Sigmoid colon (tissue), 7 donors: ENCODE data around the gene SPRYD4. TPM values are rescaled to one million over a fixed set of nuclear protein-coding genes. Genes with fewer than 3 reads are reported as not detected.

Source experiments
- DNase-seq: peaks from one replicate; pipeline ENCODE4 v3.0.0-alpha.2; 2019
- H3K27ac ChIP-seq, 4 donors: fragments of 200-600 bp; sonication (generic); one replicate each; pipeline ENCODE4 v1.5.1; 2016 to 2019; ENCODE audit warnings: mild to moderate bottlenecking in 1 of 4
- H3K27me3 ChIP-seq, 3 donors: fragments of 200-600 bp; sonication (generic); one replicate each; pipeline ENCODE4 v1.5.1; 2019; ENCODE audit warnings: mild to moderate bottlenecking in 1 of 3
- H3K36me3 ChIP-seq, 4 donors: fragments of 200-600 bp; sonication (generic); one replicate each; pipeline ENCODE4 v1.5.1; 2016 to 2019
- H3K4me1 ChIP-seq, 4 donors: fragments of 200-600 bp; sonication (generic); one replicate each; pipeline ENCODE4 v1.5.1; 2017 to 2019
- H3K4me3 ChIP-seq, 4 donors: fragments of 200-600 bp; sonication (generic); one replicate each; pipeline ENCODE4 v1.5.1; 2017 to 2019; ENCODE audit warnings: mild to moderate bottlenecking in 2 of 4, moderate library complexity in 1 of 4
- H3K9me3 ChIP-seq, 4 donors: fragments of 200-600 bp in 3 of 4; sonication (generic) in 3 of 4; one replicate each; pipeline versions ENCODE4 v1.5.1 to v1.6.1; 2013 to 2019
- CTCF ChIP-seq, 4 experiments: fragments of 450-650 bp in 3 of 4; fragments of 200-600 bp in 1 of 4; IDR thresholded peaks; one replicate each; pipeline ENCODE4 v1.5.1; 2016 to 2019; ENCODE audit warnings: antibody characterized with exemption in 4 of 4, mild to moderate bottlenecking in 3 of 4, moderate library complexity in 2 of 4
- EP300 ChIP-seq, 4 donors: sonication (generic); formaldehyde crosslinking; IDR thresholded peaks; one replicate each; pipeline ENCODE4 v1.6.1; 2017; ENCODE audit warnings: antibody characterized with exemption in 4 of 4
- POLR2A ChIP-seq, 2 donors: fragments of 450-650 bp; IDR thresholded peaks; one replicate each; pipeline ENCODE4 v1.6.1; 2016; ENCODE audit warnings: antibody characterized with exemption in 2 of 2, mild to moderate bottlenecking in 2 of 2, moderate library complexity in 2 of 2
- POLR2AphosphoS5 ChIP-seq, 4 donors: sonication (generic); formaldehyde crosslinking; IDR thresholded peaks; one replicate each; pipeline ENCODE4 v1.6.1; 2017; ENCODE audit warnings: antibody characterized with exemption in 4 of 4
- WGBS, 2 donors: extraction: QIAGEN DNeasy Blood & Tissue Kit; methylation state at CpG; one replicate each; pipeline ENCODE4 v1.1.7; 2013; 5-methylcytosine and 5-hydroxymethylcytosine counted together
- intact Hi-C: fragments of 100-400 bp; cut with DNase I; formaldehyde crosslinking; loops from one replicate; pipeline ENCODE4 v1.15.1; 2023
- polyA plus RNA-seq, 3 donors: library from polyadenylated mRNA; stranded (reverse); fragments of 200-250 nt; gene quantifications; one replicate each; pipeline ENCODE4 v1.2.3, GENCODE V29; 2013
- total RNA-seq, 4 donors: library from RNA; depleted of rRNA; stranded (reverse); fragments of >200 nt; gene quantifications; one replicate each; pipeline ENCODE4 v1.1.0, GENCODE V29; 2016
- donor health status: healthy with polysubstance abuse.
- donor health status: Bipolar disorder and iron deficiency.
- donor health status: healthy.

SPRYD4 gene
- 1 to 10 TPM; 1.7 to 3.1 (median 2.3) TPM for total RNA-seq
- polyA plus RNA-seq: 1 to 10 TPM; 3.0 to 4.6 (median 3.2) TPM

- Histone ChIP-seq H3K4me1 (peaks cover 0 to 22% (median 17%) of the 10 kb centered on the region in 4 donors), H3K36me3 (no peaks in the 10 kb centered on the region), H3K4me3 (peak within 1 kb of the TSS; percentile 64 to 80 (median 74)), H3K27ac (peak within 1 kb of the TSS; percentile 84 to 90 (median 86)), H3K9me3 (no peaks in the 10 kb centered on the region), H3K27me3 (no peaks in the 10 kb centered on the region)
- DNase-seq: peak; percentile 97
- TF ChIP-seq POLR2A (IDR thresholded peaks at IDR 0.05) (peak; percentile 88 to 91), POLR2AphosphoS5 (IDR thresholded peaks at IDR 0.05) (peak; percentile 90 to 96 (median 96)), EP300 (IDR thresholded peaks at IDR 0.05) (peak in 2 of 4 donors; percentile 40 to 46), CTCF (IDR thresholded peaks at IDR 0.05) (peak in 1 of 4 experiments; percentile 9)
- intact Hi-C loops: loop anchor here (5.0 to 10.0 kb wide), 4 partner anchors 136 to 344 kb away; partner anchors contain the start of genes CNPY2, ESYT1 and PAN2
- WGBS, 2 donors: 0 to 1% methylated on average over 43 of the region's 43 CpGs
Measured at GRCh38 chr12:56468216-56469006, at the start of gene SPRYD4. TSS of gene SPRYD4 (plus strand) at chr12:56468578. CDS start at chr12:56468592, 14 bp downstream.

GRCh38 chr12:56420411-56420810, 48.0 kb upstream of the SPRYD4 start:
- 88 to 90% methylated on average over 6 of the region's 6 CpGs for WGBS, 2 donors
- Histone ChIP-seq H3K4me3 (no peak overlapping the region), H3K36me3 (peaks cover 0 to 13% (median 0%) of the 10 kb centered on the region in 4 donors), H3K27me3 (no peaks in the 10 kb centered on the region), H3K4me1 (no peaks in the 10 kb centered on the region), H3K27ac (no peak overlapping the region), H3K9me3 (no peaks in the 10 kb centered on the region)
- DNase-seq: no peak
- no peak for TF ChIP-seq CTCF (IDR thresholded peaks at IDR 0.05)
- no peak for TF ChIP-seq POLR2AphosphoS5 (IDR thresholded peaks at IDR 0.05)
- TF ChIP-seq EP300 (IDR thresholded peaks at IDR 0.05): no peak
- no peak for TF ChIP-seq POLR2A (IDR thresholded peaks at IDR 0.05)
- intact Hi-C loops: no loop called here

- 73 to 88% methylated on average over 1 of the region's 1 CpG for WGBS, 2 donors
- H3K9me3 ChIP-seq: no peaks in the 10 kb centered on the region
- TF ChIP-seq POLR2A (IDR thresholded peaks at IDR 0.05): no peak
- TF ChIP-seq POLR2AphosphoS5 (IDR thresholded peaks at IDR 0.05): no peak
- no peak for TF ChIP-seq EP300 (IDR thresholded peaks at IDR 0.05)
- TF ChIP-seq CTCF (IDR thresholded peaks at IDR 0.05): no peak
- H3K36me3 ChIP-seq: peaks cover 0 to 6% (median 0%) of the 10 kb centered on the region in 4 donors
- H3K27ac ChIP-seq: no peak overlapping the region
- no peaks in the 10 kb centered on the region for H3K27me3 ChIP-seq
- DNase-seq: no peak
- intact Hi-C loops: no loop called here
- no peaks in the 10 kb centered on the region for H3K4me1 ChIP-seq
- no peak overlapping the region for H3K4me3 ChIP-seq
Measured at GRCh38 chr12:56425193-56425592, 43.2 kb upstream of the SPRYD4 start.

- intact Hi-C loops: no loop called here
- H3K4me3 ChIP-seq: no peak overlapping the region
Measured at GRCh38 chr12:56425940-56426438, 42.4 kb upstream of the SPRYD4 start.

More at GRCh38 chr12:56425940-56426438, 42.4 kb upstream of the SPRYD4 start:
- H3K36me3 ChIP-seq: peaks cover 0 to 6% (median 0%) of the 10 kb centered on the region in 4 donors
- no peak for TF ChIP-seq CTCF (IDR thresholded peaks at IDR 0.05)
- TF ChIP-seq EP300 (IDR thresholded peaks at IDR 0.05): no peak
- no peak for TF ChIP-seq POLR2A (IDR thresholded peaks at IDR 0.05)
- no peak for TF ChIP-seq POLR2AphosphoS5 (IDR thresholded peaks at IDR 0.05)
- no peaks in the 10 kb centered on the region for H3K9me3 ChIP-seq
- H3K4me1 ChIP-seq: no peaks in the 10 kb centered on the region
- no peak for DNase-seq
- H3K27ac ChIP-seq: no peak overlapping the region
- no peaks in the 10 kb centered on the region for H3K27me3 ChIP-seq
- WGBS, 2 donors: 62 to 63% methylated on average over 3 of the region's 3 CpGs
